CD4-positive, alpha-beta T cell treated with Interleukin-12 subunit alpha and Interleukin-12 subunit beta, for 1 hour (primary cell): ENCODE results near the gene FCHSD2.
"Not testable (repeated sequence)": the region's sequence is repeated elsewhere in the genome, so short reads cannot be mapped to it uniquely, and the experiment has no call there.

ENCODE experiments used
- DNase-seq: peaks from one replicate; pipeline ENCODE4 v3.0.0-alpha.2; 2020

The FCHSD2 gene

DNA sequence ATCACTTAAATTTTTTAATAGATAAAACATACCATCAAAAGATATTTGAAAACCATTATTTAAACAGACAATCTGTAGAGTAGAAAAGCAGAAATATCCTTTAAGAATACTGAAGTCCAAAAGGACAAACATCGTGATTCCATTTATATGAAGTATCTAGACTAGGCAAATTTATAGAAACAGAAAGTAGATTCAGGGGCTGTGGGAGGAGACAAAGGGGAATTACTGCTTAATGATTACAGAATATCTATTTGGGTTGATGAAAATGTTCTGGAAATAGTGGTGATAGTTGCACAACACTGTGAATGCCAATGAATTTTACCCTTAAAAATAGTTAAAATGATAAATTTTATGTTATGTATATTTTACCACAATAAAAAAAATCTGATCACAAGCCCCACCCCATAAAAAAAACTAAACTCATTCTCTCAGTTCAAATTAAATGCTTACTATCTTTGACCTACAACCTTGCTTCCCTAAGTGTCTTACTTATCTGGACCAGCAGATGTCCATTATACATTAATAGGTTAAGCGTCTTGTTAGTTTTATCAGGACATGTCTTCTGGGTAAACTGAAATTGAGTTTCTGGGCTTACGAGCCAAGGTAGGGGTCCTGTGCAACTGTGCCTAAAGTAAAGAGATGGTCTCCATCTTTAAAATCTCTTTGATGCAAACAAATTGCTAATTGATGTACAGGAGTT, 86.3 kb downstream of the FCHSD2 start:
- DNase-seq = no peak

DNA sequence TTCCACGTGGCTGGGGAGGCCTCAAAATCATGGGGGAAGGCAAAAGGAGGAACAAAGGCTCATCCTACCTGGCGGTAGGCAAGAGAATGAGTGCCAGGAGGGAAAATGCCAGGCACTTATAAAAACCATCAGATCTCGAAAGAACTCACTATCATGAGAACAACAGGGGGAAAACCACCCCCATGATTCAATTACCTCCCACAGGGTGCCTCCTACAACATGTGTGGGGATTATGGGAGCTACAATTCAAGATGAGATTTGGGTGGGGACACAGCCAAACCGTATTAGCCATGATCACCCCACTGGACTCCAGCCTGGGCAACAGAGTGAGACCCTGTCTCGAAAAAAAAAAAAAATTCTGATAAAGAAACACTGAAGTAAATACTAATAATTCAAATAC, 87.1 kb downstream of the FCHSD2 start:
- DNase-seq = no peak

DNA sequence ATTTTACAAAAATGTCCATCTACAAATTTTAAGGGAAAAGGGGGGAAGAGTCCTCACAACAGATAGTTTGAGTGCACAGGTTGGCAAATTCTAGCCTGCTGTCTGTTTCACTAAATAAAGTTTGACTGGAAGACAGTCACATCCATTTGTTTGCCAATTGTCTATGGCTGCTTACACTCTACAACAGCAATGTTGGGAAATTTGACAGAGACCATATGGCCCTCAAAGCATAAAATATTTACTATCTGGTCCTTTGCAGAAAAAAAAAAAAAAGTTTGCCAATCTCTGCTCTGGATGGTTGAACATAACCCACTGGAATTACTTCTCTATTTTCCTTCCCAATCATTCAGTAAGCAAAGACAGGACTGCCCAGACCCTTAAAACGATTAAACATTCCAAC, 88.2 kb downstream of the FCHSD2 start:
- DNase-seq = no peak

DNA sequence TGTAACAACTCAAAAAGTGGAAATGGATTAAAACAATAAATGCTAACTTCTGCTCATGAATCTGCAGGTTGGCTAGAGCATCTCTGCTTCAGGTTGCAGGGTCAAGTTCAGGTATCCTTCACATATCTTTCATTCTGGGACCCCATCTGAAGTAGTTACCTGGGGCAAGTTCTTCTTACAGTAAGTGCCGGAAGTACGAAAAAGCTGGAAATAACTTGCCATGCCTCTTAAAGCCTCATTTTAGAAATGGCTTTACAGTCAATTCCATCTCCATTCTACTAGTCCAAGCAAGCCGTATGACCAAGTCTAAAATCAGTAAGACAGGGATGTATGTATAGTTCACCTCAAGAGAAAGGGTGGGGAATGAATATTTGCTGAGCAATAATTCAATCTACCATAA, 93.7 kb downstream of the FCHSD2 start:
- no peak for DNase-seq

DNA sequence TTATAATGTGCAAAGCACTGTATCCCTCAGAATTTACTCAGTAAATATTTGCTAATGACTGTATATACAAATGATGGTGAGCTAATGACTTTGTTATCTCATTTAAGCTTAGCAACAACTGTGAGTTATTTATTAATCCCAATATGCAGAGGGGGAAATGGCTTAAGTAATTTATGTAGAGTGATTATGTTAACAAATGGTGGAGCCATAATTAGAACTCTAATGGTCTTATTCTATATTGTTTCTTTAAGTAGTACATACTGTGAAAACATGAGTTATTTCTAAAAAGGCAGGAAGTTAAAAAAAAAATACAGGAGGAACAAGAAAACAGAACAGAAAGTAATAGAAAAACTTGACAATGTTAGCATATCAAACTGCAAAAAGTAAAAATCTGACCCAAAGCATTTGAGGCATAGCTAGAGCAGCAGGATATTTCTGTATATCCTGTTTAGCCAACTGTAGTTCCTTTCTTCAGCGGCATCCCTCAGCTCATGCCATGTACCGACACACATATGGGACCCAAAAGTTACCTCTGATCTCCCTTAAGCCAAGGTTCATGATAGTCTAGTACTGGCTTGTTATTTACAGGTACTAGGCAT, 94.2 kb downstream of the FCHSD2 start:
- no peak for DNase-seq

DNA sequence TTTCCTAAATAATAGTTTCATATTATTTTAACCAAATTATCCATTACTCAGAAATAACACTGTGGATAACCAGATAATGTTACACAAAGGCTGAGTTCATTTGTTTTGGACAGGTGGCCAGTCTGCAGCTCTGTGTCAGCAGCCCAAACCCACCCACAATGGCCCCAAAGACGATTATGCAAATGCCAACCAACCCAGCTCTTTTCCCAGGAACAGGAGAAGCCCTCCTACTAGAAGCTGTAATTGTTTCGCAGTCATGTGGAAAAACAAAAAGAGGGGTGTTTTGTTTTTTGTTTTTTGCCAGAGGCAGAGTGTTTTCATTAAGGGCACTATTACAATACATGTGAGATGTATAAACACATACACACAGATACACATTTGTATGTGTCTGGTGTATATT, 102.1 kb downstream of the FCHSD2 start:
- no peak for DNase-seq

DNA sequence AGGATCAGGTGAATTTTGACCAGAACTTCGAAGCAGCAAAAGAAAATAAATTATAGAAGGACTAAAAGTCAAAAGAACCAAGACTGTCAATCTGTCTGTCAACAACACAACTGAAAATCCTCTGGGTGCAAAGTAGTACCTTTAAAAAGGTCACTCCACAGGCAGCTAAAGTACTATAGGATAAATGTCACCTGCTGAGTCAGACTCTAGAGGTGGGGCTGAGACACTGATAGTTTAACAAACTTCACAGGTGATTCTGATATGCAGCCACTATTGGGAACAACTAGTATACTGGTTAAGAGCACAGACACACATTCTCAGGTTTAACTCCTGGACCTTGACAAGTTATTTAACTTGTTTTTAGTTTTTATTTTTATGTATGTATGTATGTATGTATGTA, 107.3 kb downstream of the FCHSD2 start:
- DNase-seq = peak; percentile 10

DNA sequence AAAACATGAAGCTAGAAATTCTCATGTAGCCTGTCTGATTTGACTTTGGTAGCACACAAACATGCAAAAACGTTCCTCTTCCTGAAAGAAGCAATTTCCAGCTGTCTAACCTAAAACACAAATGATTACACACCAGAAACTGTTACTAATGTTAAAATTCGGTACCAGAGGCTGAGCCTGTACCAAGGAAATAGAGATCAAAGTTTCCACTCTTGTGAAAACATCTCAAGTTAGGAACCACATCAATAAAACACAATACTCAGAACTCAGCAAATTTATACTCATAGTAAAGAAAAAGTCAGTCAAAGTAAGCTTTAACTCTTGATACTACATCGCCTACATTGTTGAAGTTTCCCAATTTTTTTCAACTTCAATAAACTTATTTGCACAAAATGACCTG, 107.8 kb downstream of the FCHSD2 start:
- peak; percentile 36 for DNase-seq

DNA sequence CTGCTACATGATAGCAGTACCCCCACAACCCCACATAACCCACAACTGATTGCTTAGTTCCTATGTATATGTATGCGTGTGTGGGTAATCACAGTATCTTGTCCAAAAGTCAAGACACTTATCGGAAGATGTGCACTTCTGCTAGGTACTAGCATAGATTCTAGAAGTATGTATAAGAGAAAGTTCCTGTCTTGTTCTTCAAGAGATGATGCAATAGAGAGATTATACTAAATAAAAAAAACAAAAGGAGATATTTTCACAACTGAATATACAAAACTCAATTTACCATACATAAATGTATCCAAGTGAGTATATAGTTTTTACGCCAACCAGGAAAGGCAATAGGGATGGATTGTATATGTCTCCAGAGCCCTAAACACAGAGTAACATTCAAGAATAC, 112.0 kb downstream of the FCHSD2 start:
- no peak for DNase-seq

DNA sequence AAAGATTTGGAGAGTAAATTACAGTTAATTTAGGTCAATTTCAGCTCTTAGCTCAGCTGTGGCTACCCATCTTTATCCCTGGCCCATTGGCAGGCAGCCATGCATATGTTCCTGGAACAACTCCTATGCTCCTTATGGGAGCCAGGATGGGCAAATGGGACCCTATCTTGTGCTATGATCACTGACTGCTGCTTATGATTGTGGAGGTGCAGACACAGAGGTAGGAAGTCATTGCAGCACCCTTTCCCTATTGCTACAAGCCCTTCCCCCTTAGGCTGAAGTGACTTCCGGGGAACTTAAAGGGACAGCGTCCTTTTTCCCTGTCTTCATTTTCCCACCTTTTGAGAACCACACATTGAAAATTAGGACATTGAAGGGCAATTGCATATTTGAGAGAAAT, 112.7 kb downstream of the FCHSD2 start:
- no peak for DNase-seq

DNA sequence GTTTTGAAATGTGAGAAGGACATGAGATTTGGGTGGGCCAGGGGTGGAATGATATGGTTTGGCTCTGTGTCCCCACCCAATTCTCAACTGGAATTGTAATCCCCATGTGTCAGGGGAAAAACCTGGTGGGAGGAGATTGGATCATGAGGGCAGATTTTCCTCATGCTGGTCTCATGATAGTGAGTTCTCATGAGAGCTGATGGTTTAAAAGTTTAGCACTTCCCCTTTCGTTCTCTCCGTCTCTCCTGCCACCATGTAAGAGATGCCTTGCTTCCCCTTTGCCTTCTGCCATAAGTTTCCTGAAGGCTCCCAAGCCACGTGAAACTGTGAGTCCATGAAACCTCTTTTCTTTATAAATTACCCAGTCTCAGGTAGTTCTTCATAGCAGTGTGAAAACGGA, 113.5 kb downstream of the FCHSD2 start:
- no peak for DNase-seq

DNA sequence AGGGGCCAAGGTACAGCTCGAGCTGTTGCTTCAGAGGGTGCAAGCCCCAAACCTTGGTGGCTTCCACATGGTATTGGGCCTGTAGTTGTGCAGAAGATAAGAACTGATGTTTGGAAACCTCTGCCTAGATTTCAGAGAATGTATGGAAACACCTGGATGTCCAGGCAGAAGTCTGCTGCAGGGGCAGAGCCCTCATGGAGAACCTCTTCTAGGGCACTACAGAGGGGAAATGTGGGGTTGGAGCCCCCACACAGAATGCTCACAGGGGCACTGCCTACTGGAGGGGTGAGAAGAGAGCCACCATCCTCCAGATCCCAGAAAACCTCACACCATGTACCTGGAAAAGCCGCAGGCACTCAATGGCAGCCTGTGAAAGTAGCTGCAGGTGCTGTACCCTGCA, 114.3 kb downstream of the FCHSD2 start:
- not testable (repeated sequence) for DNase-seq

DNA sequence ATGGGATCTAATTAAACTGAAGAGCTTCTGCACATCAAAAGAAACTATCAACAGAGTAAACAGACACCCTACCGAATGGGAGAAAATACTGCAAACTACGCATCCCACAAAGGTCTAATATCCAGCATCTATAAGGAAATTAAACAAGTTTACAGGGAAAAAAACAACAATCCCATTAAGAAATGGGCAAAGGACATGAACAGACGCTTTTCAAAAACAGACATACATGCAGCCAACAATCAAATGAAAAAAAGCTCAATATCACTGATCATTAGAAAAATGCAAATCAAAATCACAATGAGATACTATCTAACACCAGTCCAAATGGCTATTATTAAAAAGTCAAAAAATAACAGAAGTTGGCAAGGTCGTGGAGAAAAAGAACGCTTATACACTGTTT, 117.5 kb downstream of the FCHSD2 start:
- DNase-seq = no peak

DNA sequence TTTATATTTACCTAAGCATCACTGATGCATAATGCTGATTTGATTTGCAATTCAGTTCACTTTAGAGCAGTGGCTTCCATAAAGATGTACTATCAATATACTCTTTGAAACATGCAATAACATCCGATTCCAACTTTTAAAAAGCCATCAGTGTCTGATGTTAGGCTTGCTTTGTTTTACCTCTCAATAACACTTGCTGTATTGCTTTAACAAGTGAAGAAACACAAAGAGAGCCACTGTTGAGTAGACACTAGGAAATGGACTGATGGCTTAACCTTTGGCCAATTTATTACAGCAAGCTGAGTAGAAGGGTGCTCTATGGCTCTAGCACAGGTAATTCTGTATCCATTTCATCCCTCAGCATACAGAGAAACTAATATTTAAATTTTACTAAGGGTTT, 122.1 kb downstream of the FCHSD2 start:
- no peak for DNase-seq

DNA sequence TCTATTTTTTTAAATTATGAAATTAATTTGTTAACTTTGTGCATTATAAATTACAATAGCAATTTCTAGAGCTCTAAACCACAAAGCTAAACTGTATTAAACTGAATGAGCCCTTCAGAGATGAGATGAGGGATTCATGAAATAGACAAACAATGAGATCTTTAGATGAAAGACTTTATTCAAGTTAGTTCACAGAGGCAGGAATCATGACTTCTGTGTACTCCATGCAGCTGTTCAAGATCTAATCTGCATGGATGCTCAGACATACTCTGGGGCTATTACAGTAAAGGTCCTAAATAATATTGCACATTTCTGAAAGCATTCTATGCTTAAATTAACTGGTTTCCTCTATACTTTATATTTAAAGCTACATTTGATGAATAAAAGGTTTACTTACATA, 122.7 kb downstream of the FCHSD2 start:
- no peak for DNase-seq

DNA sequence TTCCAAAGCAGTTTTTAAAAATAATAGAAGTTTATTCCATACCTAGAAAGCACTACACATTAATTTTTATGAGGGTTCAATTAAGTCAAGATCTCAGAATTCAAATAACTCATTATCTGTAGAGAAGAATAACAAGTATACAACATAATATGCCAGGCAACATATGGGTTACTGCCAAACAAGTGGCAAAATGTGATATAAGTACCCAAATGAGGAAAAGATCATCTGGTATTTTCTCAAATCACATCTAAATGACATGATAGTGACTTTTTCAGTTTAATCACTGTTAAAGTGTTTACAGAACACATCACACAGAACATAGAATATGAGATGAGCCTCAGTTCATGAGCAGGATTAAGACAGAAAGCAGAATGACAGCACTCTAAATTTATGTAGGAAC, 123.3 kb downstream of the FCHSD2 start:
- no peak for DNase-seq

DNA sequence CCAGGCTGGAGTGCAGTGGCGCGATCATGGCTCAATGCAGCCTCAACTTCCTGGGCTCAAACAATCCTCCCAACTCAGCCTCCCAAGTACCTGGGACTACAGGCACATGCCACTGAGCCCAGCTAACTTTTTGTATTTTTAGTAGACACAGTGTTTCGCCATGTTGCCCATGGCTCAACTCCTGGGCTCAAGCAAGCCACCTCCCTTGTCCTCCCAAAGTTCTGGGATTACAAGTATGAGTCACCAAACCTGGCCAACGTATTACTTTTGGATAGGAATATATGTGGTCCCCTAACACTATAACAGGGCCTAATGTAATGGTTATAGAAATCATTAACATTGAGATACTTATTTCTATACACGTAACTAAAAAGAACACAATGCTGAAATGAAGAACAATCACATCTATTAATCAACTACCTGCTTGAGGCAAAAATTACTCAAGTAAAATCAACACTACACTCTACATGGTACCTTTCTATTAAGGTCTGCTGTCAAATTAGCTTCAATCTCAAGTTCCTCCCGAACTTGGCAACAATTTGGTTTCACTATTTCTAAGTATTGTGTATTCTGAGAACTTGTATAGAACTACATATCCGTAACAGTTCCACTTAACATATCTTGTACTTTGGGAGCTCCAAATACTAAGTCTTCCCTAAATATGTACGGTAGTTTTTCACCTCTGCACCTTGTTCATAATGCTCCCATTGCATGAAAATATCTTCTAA, 124.9 kb downstream of the FCHSD2 start:
- DNase-seq = no peak

DNA sequence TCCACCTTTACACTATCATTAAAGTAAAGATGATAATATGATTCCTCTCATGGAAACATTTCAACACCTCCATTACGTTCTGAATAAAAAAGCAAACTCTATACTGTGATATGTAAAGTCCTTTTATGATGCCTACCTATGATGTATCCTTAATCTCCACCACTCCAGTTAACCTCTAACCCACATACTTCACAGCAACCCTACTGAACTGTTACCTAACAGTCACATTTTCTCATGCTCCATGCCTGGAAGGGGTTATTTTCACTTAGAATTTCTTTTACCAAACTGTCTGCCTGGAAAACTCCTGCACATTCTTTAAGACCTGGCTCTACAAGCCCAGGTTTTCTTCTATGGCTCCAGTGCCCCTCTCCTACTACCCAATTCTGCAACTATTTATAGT, 129.1 kb downstream of the FCHSD2 start:
- DNase-seq = no peak

DNA sequence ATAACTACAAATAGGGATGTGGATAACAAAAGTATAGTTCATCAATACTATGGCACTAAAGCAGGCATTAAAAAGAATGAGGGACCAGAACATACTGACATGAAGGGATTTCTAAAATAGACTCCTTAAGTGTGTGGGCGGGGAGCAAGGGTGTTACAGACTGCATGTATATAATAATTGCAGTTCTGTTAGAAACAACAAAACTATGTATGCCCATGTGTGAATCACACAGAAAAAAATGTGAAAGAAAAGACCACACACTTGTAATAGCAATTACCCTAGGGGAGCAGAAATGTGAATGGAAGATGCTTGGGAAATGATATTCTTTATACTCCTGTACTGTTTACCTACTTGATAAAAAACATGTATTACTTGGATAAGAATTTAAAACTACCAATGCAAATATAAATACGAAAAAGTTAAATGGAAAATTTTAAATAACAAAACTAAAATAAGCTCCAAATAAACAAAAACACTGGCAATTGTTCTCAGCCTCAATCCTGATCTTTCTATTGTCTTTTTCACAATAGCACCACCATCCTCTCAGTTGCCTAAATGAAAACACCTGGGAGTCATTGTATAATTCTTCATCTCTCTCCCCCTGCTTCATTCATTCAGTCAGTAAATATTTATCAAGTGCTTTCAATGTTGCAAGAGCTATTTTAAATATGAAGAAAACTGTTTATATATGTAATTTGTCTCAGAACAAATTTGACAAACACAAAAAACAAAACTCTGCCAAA, 129.8 kb downstream of the FCHSD2 start:
- DNase-seq = no peak

DNA sequence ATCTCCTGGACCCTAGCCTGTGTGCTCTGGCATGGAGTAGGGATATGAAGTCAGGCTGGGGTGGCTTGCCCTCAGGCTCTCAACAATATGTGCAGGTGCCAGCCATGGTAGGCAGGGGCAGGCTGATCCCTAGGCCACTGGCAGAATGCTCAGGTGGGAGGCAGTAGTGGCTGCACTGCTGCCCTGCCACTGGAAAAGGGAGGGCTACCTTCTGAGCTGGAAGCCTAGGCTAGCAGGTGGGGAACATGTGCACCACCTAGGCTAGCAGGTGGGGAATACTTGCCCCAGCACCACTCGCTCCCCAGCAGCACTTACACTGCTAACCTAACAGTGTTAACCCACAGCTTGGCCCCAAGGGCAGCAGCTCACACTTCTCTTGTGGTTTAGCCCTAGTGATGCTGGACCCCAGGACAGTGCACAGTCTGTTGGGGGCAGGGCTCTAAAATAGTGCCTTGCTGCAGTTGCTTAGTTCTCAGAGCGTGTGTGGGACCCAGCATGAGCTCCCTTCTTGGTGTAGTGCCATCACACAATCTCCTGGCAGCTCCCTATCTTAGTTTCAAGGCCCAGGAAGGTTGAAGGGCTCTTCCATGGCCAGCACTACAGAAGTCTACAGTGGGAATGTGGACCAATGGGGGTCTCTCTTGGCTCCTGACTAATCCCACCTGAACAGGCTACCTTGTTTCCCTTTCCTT, 130.8 kb downstream of the FCHSD2 start:
- no peak for DNase-seq

DNA sequence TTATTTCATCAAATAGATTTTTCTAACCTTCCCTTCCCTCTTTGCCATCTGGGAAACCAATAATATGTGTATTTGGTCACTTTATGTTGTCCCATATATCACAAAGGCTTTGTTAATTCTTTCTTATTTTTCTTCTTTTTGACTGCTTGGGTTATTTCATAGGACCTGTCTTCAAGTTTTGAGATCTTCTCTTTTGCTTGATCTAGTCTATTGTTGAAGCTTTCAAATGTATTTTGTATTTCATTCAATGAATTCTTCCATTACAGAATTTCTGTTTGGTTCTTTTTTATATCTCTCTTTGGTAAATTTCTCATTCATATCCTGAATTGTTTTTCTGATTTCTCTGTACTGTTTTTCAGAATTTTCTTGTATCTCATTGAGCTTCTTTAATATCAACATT, 132.1 kb downstream of the FCHSD2 start:
- no peak for DNase-seq

DNA sequence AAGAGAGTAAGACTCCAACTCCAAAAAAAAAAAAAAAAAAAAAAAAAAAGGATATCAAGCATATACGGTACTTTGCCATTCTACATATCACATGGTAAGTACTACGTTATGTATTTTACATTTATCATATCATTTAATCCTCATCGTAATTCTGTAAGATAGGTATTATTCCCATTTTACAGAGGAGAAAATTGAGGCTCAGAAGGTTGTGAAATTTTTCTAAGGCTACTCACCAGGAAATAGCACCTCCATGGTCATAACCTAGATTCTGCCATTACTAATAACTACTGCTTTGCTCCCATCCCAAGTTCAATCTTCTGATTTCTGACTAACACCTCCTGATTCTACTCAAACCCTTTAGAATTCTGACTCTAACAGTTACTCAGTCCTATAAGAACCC, 138.0 kb downstream of the FCHSD2 start:
- DNase-seq = no peak

DNA sequence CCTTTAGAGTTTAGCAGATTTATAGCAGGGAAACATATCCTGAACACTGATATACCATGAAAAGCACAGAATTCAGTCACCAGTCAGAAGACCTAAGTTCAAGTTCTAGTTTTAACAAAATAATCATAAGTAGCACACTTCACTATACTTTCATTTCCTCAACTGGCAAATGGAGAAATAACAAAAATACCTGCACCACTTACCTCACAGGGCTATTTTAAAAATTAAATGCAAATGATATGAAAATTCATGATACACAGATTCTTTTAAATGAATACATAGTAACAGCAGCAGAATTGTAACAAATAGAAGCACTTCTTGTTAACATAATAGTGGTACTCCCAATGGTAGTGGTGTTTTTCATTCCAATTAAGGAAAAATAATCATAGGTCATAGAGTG, 139.0 kb downstream of the FCHSD2 start:
- DNase-seq = no peak
